Measurements from ENCODE around the gene COG2. TPM values are rescaled to one million over a fixed set of nuclear protein-coding genes. Genes with fewer than 3 reads are reported as not detected.

COG2 gene
- total RNA-seq, 1 donor from 2014 or later = 26.7 TPM

GRCh38 chr1:230639714-230640209 is 2.5 kb upstream of the COG2 start:
- Histone ChIP-seq H3K36me3 (no peaks in the 10 kb centered on the region), H3K9me3 (no peaks in the 10 kb centered on the region), H3K4me3 (no peak overlapping the region), H3K4me1 (peaks cover 18% of the 10 kb centered on the region), H3K27ac (no peak overlapping the region), H3K27me3 (no peaks in the 10 kb centered on the region)
- intact Hi-C loops (cut with DNase I) = no loop called here
- DNase-seq (no peak), ATAC-seq (no peak)
- no peak for TF ChIP-seq CTCF (IDR thresholded peaks at IDR 0.05)

- Histone ChIP-seq H3K27me3 (no peaks in the 10 kb centered on the region), H3K36me3 (no peaks in the 10 kb centered on the region), H3K27ac (no peak overlapping the region), H3K9me3 (no peaks in the 10 kb centered on the region), H3K4me1 (peaks cover 19% of the 10 kb centered on the region), H3K4me3 (no peak overlapping the region)
- TF ChIP-seq CTCF (IDR thresholded peaks at IDR 0.05) = no peak
- no peak for ATAC-seq
- DNase-seq = no peak
- intact Hi-C loops (cut with DNase I) = no loop called here
Measured at GRCh38 chr1:230641346-230641745, 935 bp upstream of the COG2 start.

GRCh38 chr1:230641900-230642262 is 400 bp upstream of the COG2 start:
- intact Hi-C loops (cut with DNase I) = no loop called here
- peak overlapping the region; percentile 78 for H3K4me3 ChIP-seq
- peaks cover 19% of the 10 kb centered on the region for H3K4me1 ChIP-seq
- no peaks in the 10 kb centered on the region for H3K27me3 ChIP-seq
- H3K27ac ChIP-seq = no peak overlapping the region
- no peak for ATAC-seq
- TF ChIP-seq CTCF (IDR thresholded peaks at IDR 0.05) = no peak
- no peaks in the 10 kb centered on the region for H3K36me3 ChIP-seq
- DNase-seq = no peak
- H3K9me3 ChIP-seq = no peaks in the 10 kb centered on the region

GRCh38 chr1:230643908-230644307 is 1.6 kb downstream of the COG2 start:
- H3K27ac ChIP-seq = no peak overlapping the region
- H3K36me3 ChIP-seq = no peaks in the 10 kb centered on the region
- peak overlapping the region; percentile 78 for H3K4me3 ChIP-seq
- intact Hi-C loops (cut with DNase I) = no loop called here
- H3K4me1 ChIP-seq = peaks cover 19% of the 10 kb centered on the region
- no peaks in the 10 kb centered on the region for H3K9me3 ChIP-seq
- ATAC-seq (no peak), DNase-seq (no peak)
- no peak for TF ChIP-seq CTCF (IDR thresholded peaks at IDR 0.05)
- H3K27me3 ChIP-seq = no peaks in the 10 kb centered on the region

GRCh38 chr1:230646710-230647302 is 4.5 kb downstream of the COG2 start:
- H3K9me3 ChIP-seq = no peaks in the 10 kb centered on the region

More at GRCh38 chr1:230646710-230647302, 4.5 kb downstream of the COG2 start:
- no peak for ATAC-seq
- H3K27ac ChIP-seq = no peak overlapping the region
- no peak overlapping the region for H3K4me3 ChIP-seq
- no peaks in the 10 kb centered on the region for H3K27me3 ChIP-seq
- intact Hi-C loops (cut with DNase I) = no loop called here
- no peak for TF ChIP-seq CTCF (IDR thresholded peaks at IDR 0.05)
- H3K36me3 ChIP-seq = no peaks in the 10 kb centered on the region
- no peak for DNase-seq
- peaks cover 19% of the 10 kb centered on the region for H3K4me1 ChIP-seq

Measured in upper lobe of right lung (tissue), 1 donor.